NCI-H748 treated with DMSO at 0.1 percent for 48 hours (cell line): Measurements from ENCODE around the gene INPP4B.

Experiments
- DNase-seq: peaks from one replicate; lab custom pipeline; 2025; lab: John Stamatoyannopoulos, UW

Gene INPP4B

GRCh38 chr4:142376204-142376603 is 469.9 kb downstream of the INPP4B start:
- no peak for DNase-seq

- DNase-seq = no peak
Observed at GRCh38 chr4:142373610-142374009, 472.5 kb downstream of the INPP4B start.

- no peak for DNase-seq
Observed at GRCh38 chr4:142372530-142373260, 473.4 kb downstream of the INPP4B start.

GRCh38 chr4:142369141-142369540 is 477.0 kb downstream of the INPP4B start:
- DNase-seq = no peak

- DNase-seq = no peak
Observed at GRCh38 chr4:142367418-142368180, 478.5 kb downstream of the INPP4B start.

DNA sequence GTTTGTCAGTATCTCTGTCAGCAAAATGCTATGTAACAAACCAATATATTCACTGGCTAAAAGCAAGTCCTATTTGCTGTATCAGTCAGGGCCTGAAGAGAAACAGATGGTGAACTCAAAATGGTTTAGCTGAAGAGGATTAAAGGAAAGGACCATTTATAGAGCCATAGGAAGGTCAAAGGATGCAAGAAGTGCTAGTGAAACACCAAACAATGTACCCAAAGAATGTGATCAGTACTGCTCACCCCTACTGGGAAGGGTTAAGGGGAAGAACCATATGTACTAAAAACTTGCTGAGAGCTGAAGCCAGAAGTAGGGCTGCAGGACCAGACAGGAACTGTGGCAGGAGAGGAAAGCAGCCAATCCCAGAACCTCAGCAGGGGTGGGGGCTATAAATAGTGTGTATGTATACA is 479.3 kb downstream of the INPP4B start:
- no peak for DNase-seq

- DNase-seq = no peak
Observed at GRCh38 chr4:142365391-142365790, 480.7 kb downstream of the INPP4B start.

DNA sequence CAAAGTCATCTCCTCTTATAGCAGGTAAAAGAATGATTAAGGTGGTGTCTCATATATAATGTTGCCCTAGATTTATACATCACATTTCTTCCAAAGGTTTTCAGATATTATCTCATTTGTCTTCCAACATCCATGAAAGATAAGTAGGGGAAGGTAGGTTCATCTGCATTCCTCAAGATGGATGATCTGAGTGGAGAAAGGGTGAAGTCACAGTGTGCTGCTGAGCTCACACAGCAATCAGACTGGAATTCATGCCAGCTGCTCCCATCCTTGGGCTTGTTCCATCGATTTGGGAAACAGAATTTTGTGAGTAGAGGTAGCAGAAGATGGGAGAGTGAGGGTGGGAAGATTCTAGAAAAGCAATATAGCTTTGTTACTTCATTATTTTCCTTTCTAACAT is 482.4 kb downstream of the INPP4B start:
- DNase-seq = no peak

DNA sequence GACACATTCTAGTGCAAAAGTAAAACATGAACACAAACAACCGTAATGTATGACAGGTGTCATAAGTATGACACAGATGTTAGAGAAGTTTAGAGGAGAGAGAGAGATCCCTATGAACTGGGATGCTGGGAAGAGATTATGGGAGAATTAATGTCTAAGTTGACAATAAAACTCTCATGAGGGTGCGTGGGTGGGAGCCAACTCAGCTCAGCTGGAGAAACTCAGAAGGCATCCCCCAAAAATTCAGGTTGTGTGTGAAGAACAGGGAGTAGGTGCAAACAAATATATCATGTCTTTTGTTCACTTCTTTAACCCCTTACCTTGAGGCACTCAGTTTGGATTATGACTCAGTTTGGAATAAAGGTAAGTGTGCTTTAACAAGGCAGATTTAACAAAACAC is 484.1 kb downstream of the INPP4B start:
- DNase-seq = no peak

- DNase-seq = no peak
Observed at GRCh38 chr4:142360657-142361056, 485.4 kb downstream of the INPP4B start.

DNA sequence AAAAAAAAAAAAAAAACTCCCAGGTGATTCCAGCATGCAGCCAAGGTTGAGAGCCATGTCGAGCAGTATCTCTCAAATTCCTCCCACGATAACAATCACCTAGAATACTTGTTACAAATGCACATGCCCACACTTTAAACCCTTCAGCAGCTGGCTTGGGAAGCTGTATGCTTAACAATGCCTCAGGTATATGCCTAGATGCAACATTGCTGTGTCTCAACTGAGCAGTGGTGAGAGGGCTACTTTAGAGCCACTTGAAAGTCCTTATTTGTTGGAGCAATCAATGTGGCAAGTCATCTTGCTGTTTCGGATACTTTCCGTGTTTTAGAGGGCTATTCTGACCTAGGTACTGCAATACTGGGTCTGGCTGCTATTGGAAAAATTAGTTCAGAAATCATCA is 487.4 kb downstream of the INPP4B start:
- no peak for DNase-seq

DNA sequence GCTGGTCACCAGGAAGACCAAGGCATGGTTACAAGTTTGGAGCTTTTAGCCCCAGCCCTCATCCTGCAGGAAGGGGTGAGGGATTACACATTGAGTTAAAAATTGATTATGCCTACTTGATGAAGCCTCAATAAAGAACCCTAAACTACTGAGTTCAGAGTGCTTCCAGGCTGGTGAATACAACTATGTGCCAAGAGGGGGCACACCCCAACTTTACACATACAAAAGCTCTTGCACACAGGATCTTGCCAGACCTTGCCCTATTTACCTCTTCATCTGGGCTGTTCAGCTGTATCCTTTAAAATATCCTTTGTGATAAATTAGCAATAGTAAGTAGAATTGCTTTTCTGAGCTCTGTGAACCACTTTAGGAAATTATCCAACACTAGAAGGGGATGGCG is 489.3 kb downstream of the INPP4B start:
- no peak for DNase-seq

DNA sequence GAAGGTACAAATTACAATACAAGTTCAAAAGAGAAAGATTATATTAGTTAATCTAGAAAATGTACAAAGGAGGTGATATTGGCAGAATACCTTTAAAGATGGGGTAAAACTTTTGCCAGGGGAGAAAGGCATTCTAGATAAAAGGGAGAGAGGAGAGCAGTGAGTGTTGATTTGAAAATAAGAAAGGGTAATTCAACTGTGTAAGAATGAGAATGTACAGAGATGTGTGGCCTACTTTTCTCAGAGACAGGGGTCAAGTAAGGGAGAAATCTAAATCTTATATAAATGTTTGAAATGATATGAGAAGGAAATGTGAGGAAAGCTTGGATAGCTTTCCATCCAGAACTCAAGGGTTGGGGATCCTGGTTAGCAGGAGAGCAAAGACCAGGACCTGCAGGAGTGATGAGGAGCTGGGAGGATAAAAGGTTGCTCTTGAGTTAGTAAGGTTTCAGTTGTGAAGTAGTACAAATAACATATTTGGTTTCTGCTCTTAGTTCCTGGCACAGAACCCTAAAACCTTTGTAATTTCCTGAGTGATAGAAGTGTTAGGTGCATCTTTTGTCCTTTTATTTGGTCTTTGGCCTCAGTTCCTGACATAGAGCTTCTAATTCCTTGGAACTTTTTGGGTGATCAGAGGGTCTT is 489.9 kb downstream of the INPP4B start:
- no peak for DNase-seq

- DNase-seq = no peak
Observed at GRCh38 chr4:142355421-142355930, 490.6 kb downstream of the INPP4B start.

- no peak for DNase-seq
Observed at GRCh38 chr4:142354794-142355420, 491.2 kb downstream of the INPP4B start.

DNA sequence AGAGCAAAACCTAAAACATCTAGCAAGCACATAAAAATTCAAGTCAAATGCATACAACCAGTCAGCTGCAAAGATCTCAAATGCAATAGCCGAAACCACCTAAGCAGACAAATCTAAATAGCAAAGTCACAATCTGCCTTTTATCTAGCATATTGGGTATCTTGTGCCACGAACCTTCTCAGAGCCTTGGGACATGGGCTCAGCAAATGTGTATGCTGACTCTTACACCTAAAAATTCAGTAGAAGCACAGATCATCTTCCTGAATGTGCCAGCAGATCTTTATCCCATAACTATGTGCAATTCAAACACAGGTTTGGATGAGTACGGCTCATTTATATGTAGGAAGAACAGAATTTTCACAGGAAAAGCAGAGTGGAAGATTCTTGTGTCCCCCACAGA is 492.1 kb downstream of the INPP4B start:
- DNase-seq = no peak

DNA sequence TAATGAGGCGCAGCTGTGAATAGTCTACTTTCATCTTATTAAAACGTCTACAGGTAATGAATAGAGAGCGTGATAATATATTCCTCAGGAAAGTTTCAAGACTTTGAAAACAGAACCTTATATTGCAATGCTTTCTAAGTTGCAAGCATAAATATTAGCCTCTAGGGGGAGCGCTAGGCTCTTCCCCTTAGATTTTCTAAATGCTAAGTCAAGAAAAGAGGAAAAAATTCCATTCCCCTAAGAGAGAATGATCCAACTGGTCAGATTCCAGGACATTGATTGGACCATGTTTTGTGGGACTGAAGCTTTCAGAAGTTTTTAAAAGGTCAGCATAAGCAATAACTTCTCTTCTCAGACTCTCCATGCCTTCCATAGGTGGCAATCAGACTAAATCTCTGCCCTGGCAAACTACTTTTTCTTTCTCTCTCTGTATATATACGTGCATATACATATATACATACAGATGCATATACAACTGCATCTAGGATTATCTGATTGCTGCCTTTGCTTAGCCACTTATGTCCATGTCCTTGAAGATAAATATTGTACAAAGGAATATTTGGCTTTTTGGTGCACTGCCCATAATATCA is 492.9 kb downstream of the INPP4B start:
- peak; percentile 60 for DNase-seq

DNA sequence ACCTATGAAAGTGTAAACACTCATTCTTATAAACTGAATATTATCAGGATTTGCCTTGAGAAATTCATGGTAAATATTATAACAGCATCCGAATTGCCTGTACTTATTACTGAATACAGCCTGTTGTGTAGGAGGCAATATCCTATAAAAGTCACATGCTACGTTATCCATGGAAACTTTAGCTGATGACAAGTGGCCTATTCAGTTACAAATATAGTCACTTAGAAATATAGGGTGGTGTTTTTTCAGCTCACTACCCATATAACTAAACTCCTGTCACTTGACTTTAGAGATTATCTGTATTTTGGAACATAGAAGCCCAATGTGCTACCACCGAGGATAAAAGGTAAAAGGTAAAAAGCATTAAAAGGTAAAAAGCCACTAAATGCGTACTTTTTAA is 493.4 kb downstream of the INPP4B start:
- DNase-seq = no peak

- no peak for DNase-seq
Observed at GRCh38 chr4:142351958-142352357, 494.1 kb downstream of the INPP4B start.

- DNase-seq = peak; percentile 49
Observed at GRCh38 chr4:142350871-142351270, 495.2 kb downstream of the INPP4B start.

DNA sequence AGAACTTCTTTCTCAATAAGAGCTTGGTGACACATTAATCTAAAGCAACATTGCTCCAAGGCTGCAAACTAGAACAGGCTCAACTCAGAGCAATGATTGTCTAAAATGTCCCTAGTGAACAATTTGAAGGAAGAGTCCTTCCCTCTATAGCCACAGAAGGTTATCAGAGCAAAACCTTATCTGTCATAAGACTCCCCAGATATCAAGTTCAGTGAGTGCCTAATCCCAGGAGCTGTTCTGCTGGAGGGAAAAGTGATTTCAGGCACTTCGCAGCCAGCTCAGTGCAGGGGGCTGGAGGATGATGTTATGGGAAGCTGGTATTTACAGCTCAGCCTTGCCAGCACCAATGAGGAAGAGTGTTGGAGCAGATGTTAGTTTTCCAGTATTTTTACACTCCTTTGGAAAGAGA is 497.5 kb downstream of the INPP4B start:
- no peak for DNase-seq

DNA sequence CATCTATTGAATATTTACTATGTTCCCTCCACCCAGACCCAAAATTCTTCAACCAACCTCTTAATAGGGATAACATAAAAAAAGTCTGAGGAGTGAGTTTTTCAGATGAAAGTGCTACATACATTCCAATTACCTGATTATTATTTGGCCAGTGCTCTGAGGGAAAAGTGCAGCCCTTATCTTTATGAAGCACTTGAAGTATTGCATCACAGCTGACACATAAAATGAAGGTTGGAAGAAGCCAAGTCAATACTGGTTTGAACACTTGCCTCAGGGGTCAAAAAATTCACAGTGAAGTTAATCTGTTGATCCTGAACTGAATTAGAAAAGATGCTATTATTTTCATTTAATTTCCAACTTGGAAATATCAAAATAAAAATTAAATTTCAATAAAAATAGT is 498.9 kb downstream of the INPP4B start:
- no peak for DNase-seq
